HG03097 (cell line): Measurements from ENCODE around the gene NTM.

Experiments used
- ATAC-seq: cut with Tn5 transposase; IDR thresholded peaks from one replicate; pipeline ENCODE4 v1.9.1; 2021; ENCODE audit not compliant: unreplicated experiment, low FRiP score

Gene NTM

DNA sequence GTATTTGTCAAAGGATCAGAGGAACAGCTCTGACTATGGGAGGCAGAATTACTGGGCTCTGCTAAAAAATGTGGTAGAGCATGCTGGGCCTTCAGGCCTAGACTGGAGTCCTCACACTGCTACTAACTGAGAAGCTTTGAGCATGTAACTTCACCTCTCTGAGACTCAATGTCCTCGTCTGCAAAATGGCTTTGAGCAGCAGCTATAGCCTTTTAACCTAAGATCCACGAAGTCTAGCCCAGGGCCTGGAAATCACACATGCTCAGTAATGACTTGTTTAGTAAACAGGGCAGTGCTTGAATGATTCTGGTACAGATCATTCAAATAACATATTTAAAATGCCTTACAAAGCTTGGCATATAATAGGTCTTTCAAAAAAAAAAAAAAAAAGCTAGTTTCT is 221.7 kb downstream of the NTM start:
- ATAC-seq: no peak

DNA sequence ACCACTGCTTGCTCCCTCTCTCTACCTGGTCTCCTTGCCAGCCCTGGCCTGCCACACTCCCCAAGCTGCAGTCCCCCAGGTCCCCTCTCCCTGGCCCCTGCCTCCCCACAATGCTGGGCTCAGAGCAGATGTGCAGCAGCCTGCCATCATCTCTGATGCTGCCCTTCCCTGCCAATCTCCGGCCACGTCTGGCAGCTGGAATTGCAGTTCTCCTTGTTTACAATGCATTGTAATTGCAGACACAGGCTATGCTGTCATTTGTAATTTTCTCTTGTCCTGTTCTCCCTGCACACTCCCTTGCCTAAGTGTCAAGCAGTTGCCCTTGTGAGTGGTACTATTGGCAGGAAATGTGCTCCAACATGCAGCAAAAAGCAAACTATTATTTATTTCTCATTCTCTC is 222.3 kb downstream of the NTM start:
- no peak for ATAC-seq

DNA sequence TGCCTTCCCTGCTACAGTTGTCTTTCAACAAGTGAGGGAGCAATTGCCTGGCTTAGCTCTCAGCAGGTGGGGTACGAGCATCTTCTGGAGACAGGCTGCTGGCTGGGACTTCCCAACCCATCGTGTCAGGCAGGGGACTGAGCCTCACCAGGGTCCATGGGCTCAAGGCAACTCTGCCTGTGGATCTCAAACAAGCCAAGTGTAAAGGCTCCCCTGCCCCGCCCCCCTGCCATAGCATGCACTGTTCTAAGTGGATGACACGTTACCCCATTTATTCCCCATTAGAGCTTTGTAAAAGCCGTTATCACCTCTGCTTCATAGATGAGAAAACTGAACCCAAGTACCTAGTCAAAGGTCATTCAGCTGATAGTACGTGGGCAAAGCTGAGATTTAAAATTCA is 222.9 kb downstream of the NTM start:
- no peak for ATAC-seq

DNA sequence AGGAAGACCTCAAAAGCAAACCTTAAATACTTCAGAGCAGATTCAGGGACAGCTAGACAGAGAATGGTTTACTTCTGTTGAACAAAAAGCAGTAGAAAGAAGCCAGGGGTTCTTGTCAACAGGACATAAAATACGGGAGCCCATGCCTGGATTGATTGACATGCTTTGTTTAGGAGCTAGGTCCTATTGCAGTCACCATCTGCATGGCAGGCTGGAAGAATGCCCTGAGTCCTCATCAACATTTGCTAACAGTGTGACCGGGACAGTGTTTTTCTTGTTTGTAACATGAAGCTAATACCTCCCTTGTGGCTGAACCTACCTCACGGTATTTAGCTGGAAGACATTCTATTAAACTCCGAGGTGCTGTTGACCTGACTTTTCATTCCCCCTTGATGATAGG is 225.4 kb downstream of the NTM start:
- no peak for ATAC-seq

DNA sequence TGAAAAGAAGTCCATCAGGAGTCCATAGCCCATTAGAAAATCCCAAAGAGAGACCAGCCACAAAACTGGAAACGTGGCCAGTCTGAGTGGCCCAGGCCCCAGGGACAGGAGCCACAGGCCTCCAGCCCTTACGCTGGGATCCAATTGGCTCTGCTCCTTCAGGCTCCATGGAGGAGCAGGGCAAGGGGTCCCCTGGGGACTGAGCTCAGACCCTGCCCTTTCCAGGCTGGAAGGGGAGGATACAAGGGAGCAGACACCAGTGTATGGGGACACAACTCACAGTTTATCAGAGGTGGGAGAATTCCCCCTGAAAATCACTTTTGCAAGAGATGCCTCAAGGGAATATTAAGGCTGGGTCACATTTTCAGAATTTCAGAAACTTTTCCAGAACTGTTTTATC is 227.5 kb downstream of the NTM start:
- no peak for ATAC-seq

DNA sequence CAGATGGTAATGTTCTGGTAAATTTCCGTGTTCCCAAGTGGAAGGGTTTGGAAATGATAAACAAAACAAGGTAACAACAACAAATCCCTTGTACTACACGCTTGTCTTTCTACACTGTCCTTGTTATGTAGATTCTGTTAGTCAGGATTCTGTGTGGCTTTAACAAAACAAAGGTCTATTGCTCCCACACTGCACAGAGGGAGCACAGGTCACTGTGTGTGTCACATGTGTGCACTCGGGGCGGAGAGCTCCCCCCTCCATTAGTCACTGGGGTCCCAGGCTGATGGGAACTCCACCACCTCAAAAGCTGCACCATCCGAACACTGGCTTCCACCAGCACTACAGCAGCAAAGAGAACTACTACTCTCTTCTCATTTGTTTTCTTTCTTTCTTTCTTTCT is 227.9 kb downstream of the NTM start:
- ATAC-seq: no peak

DNA sequence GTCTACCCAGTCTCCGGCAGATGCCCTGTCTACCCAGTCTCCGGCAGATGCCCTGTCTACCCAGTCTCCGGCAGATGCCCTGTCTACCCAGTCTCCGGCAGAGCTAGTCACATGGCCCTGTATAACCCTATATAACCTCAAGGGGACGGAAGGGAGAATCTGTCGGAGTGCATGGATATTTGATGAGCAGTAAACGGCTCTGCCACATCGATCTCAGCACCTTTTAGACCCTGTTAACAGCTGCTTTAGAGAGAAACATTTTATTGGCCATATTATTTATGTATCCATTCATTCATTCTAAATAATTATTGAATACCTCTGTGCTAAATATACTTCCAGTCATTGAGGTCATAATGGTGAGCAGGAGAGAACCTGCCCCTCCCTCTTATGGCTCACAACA is 228.9 kb downstream of the NTM start:
- ATAC-seq: no peak

DNA sequence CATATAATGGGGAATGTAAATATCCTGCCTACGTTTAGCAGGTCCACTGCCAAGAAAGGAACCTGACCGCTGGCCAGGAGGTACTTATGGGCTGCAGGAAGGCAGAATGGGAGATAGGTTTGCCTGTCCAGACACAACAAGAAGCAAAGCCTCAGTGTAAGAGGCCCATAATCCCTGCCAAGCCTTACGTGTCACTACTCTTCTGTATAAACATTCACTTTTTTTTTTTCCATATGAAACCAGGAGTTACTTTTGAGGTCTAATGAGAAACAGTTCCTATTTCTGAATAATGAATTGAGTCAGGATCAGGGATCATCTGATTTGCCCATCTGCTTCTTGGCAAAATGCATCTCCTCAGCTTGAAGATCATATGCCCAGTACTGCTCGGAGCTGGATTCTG is 230.2 kb downstream of the NTM start:
- no peak for ATAC-seq

DNA sequence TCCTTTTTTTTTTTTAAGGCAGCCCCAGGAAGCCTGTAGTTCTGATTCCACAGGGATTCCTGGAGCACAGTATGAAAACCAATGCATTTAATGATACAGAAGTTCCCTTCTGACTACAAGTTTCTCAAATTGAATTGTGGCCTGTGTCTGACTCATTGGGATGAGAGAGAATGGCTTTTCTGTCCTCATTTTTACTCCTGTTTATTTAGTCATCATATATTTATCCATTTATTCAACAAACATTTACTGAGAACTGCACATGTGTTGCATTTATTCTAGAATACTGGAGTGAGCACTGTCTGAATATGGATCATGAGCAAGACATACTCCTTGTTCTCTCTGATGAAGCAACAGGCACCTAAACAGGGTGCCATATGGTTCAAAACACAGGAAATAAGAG is 231.2 kb downstream of the NTM start:
- ATAC-seq: no peak

DNA sequence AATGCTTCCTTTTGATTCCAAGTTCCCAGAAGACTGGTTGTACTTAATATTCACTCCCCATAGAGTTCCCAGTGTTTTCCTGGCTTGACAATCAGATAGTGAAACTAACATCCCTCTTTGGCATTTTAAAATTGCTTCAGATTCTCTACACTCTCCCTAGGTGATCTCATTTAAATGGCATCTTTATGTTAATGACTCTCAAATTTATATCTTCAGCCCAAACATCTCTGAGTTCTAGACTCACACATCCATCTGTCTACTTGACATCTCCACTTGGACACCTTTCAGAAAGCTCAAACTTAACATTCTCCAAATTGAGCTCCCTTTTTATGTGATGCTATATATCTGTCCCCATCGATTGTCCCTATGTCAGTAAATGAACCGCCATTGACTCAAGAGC is 232.0 kb downstream of the NTM start:
- no peak for ATAC-seq

DNA sequence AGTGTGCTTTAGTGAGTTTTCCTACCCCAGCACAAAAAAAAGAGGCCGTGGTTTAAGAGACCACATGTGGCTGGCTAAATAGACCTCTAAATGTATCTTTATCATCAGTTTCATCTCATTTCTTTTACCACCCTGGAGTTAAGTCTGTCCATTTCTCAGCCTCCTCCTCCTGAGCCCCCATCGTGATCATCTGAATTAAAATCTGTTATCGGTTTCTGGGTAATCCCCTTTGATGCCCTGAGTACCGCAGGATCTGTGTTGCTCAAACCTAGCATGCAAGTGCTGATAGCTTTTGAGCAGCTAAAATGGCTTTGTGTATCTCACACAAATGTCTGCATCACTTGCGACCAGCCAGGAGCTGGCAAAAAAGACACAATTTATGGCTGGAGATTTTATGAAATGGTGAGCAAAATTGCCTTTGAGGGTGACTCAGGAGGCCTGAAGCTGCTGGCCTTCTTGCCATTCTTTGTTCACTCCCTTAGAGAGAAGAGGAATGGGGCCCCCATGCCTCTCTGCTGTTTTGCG is 236.5 kb downstream of the NTM start:
- no peak for ATAC-seq

DNA sequence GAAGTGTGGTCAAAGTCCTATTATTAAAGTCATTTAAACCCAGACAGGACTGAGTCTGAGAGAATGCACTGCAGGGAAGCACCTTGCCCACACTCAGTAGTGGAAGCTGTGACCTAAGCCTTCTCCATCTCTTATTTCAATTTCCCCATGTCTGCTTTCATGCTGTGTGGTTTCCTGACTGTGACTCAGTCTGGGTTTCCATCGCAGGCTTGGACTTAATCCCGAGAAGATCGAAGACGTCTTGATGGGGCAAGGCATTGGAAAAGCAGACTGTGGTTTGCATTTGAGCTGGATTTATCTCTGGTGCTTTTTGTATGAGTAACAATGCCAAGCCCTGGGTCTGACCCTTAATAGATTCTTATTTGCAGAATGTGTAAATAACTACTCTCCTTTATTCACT is 238.9 kb downstream of the NTM start:
- ATAC-seq: no peak

DNA sequence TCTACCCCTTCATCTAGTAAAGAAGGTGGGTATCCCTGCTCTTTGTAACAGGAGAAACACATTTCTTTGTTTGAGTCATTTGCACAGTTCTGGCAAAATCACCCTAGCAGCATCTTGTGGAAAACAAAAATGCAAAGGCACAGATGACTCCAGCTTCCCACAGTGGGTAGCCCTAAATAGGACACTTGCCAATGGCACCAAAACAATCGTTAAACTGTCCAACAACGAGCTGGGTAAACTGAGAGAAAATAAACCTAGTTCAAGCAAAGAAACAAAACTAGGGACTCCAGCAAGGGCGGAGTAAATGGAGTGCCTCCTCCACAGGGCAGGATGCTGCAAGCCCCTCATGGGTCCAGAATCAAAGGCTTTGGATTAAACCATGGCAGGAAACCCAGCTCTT is 239.5 kb downstream of the NTM start:
- no peak for ATAC-seq

DNA sequence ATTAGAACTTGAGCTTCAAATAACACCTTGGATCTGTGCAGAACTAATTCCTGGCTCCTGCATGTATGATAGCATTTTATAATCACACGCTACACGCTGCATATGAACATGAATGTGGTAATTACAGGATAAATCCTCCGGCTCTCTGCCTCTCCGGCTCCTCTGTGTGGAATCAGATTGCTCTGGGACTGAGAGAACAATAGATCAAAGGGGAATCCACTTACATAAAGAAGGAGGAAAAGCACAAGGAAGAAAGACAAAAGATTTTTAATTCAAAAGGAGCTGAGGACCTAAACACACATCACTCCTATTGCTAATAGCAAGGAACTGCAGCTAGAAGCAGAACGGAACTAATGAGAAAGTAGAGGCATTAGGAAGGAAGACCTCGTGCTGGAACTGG is 240.9 kb downstream of the NTM start:
- no peak for ATAC-seq

DNA sequence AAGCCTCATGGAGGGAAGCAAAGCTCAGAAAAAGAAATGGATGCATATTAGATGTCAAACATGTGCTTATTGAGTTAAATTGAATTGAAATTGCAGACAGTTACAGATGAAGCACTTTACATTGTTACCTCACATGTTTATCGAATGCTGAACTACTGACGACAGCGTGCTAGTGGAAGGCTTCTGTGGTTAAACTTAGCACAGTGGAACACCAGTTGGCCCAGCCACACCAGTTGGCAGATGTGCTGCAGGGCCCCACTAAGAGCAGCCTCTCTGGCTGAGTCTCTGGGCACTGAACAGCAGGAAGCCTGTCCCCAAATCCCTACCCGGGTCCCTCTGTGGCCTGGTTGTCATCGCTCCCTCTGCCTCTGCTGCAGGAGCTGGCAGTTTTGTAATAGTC is 242.1 kb downstream of the NTM start:
- no peak for ATAC-seq

DNA sequence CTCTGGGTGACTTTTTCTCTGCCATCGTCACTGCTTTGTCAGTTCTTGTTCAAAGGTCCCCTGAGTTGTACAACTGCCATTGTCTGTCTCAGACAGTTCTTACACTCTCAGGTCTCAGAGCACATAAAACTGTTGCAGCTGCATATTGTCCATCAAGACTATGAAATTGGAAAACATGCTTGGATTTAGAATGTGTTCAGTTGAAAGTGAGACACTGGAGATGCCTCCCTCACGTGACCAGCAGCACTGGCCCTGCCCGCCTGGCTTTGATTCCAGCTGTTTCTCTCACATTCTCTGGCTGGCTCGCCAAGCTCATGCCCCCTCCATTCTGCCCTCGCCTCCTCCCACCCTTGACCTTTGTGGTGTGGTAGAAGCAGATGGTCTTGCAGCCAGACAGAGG is 244.2 kb downstream of the NTM start:
- no peak for ATAC-seq

DNA sequence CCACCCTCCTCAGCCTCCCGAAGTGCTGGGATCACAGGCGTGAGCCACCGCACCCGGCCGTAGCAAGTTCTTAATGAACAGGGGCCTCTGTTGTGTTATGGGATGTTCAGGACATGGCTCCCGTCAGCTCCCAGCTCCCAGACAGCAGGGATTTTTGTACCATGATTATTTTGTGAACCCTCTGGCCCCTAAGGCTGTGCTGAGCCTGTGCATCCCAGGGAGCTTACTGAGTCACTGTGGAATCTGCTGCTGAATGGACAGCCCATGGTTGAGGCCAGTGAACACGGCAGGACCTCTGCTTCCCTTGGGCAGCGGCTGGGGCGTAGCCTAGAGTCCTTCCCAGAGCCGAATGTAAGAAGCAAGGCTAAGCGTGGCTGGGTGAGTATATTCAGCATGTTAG is 245.2 kb downstream of the NTM start:
- ATAC-seq: no peak

DNA sequence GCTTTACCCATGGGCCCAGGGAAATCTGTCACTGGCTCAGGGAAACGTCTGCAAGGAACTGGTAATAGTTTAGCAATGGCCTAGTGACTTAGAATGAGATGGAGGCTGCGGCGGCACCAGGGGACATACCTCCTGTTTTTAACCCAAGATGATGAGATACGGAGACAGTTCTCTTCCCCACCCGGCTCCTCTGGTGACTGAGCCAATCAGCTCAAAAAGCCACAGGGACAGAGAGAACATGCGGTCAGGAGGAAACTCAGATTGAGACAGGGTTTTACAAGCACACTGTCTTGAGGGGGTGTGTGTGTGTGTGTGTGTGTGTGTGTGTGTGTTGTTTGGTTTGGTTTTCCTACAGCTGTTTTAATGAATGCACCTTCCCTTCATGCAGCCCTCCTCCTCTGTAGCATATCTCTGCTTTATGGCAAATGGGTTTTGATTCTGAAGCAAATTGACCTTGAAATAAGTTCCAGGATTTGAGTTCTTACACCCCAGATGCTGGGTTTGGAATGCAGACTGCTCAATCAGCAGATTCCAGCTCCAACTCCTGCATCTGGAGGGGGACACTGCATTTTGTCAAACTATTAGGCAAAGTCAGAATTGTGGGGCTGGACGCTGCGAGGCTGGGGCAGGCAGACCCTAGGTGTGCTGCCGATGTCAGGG is 246.2 kb downstream of the NTM start:
- no peak for ATAC-seq

DNA sequence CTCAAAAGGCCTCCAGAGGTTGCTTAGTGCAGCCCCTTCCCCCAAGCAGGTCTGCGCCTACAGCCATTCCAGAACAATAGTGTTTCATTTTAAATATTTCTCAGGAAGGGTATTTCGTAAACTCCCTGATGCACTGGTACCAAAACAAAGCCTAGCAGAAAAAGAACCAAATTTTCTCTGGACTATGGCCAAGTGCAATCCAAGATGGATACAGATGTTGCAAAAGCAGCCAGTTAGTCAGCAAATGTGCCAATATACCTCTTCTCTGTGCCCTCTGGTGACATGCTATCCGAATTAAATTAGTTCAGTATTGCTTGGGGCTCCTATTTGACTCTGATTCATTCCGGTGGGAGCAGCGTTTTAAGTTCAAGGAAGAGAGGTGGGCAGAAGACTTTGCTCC is 247.8 kb downstream of the NTM start:
- ATAC-seq: no peak

DNA sequence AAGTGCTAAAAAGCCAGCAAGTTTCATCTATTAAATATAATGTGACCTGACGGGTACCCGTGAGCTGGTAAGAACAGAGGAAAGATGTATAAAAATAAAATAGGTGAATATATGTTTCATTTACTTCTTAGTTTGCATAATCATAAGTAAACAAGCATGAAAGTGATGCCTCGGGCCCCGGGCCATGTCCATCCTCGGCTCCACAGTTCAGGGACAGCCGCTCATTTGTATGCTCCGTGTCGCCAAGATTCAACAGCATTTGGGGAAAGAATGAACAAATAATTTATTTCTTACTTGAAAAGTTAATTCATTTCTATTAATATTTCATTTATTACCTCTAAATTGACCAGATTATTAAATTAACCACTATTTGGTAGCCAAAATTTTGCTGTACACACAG is 251.8 kb downstream of the NTM start:
- no peak for ATAC-seq

DNA sequence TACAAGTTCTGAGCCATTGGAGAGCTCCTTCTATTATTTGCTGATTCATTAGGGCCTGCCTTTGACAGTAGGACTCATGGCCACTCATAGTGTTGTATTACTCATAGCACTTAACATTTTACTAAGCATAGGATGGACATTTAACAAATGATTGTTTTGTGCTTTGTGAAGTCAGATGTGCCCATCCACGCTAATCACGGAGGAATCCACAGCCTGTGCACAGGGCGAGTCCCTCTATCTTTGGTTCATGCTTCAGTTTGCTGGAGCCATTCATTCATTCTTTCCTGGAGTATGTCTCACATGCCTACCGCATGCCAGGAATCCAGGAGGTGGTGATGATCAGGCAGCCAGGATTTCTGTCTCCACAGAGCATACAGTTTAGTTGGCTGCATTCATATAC is 254.1 kb downstream of the NTM start:
- ATAC-seq: no peak

DNA sequence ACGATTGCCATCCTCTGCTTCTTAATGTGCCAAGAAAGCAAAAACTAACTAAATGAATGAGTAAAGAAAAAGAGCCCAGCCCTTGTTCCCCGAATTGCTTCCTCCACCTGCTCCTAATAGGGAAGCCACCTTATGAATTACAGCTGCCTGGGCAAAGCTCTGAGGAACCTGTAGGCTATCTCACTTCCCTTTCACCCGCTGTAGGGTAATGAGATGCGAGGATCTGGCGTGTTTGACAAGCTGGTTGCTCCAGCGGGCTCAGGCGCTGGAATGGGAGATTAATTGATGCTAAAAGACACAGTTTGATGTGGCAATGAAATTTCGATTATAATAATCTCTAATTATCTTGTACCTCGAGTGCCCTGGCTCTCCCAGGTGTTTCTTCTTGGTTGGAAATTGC is 256.4 kb downstream of the NTM start:
- ATAC-seq: no peak

DNA sequence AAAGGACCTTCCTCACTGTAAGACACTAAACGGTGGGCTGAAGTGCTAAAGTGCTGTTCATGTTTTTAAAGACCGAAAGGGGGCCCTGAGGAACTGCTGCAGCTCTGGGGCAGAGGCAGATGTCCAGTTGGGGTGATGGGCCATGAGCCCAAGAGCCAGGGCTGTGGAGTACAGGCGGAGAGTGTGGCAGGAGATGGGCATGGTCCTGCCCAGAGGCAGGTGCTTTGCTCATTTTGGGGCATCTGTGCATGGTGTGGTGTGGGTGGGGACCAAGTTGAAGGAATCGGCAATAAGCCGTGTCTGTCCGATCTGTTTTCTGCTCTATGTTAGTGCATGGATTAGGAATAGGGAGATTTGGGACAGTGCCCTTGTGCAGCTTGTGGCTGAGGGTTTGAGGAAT is 258.3 kb downstream of the NTM start:
- no peak for ATAC-seq
